NCI-H69 (cell line): ENCODE measurements around the gene DST.
"Not testable (repeated sequence)": the region's sequence is repeated elsewhere in the genome, so short reads cannot be mapped to it uniquely, and the experiment has no call there.

Source experiments
- DNase-seq: peaks from one replicate; lab custom pipeline; 2025; lab: John Stamatoyannopoulos, UW

Gene DST

DNA sequence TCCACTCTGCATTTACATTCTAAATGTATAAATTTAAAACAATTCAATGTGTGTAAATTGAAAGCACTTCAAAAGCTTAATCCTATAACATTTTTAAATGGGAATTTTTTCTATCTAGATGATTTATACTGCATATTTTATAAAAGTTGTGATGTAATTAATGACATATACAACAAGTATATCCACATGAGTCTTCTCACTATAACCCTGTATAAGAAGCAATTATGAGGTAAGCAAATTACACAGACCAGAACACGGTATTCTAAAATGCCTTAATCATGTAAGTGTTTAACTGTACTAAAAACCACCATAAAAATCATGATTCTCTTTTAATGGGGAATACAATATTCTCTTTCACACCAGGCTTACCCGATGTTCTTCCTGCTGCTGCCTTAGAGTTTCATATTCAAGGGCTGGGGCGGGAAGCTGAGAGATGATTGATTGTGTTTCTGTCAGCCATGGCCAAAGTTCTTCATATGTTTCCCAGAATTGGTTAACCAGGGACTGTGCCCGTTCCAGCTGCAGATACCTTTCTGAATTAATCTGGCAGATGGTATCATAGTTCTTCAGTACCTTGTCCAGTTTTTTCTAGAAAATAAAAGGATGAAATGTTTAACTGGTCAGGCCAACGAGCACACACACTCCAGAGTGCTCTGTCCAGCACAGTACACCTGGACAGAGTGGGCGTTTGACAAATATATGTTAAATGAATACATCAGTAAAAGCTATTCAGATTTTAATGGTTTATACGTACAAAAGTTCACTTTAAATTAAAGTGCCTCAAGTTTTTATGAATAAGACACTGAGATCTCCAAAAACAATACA lies 127.4 kb downstream of the DST start:
- DNase-seq, result peak; percentile 58

DNA sequence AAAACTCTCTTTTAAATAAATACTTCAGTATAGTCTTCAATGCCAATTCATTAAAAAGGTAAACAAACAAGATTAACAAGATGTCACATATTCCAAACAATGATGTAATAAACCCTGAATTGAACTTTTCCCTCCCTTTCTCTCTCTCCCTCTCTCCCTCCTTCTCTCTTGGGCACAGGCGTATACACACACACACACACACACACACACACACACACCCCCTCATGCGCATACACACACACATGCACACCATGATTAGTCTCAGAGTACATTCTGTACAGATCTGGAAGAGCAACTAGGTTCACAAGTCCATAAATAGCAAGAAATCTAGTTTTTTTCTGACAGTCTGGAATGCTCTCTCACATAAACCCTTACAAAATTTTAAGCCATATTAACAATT lies 128.3 kb downstream of the DST start:
- DNase-seq, result no peak

GRCh38 chr6:56513631-56514030 lies 129.1 kb downstream of the DST start:
- no peak for DNase-seq

DNA sequence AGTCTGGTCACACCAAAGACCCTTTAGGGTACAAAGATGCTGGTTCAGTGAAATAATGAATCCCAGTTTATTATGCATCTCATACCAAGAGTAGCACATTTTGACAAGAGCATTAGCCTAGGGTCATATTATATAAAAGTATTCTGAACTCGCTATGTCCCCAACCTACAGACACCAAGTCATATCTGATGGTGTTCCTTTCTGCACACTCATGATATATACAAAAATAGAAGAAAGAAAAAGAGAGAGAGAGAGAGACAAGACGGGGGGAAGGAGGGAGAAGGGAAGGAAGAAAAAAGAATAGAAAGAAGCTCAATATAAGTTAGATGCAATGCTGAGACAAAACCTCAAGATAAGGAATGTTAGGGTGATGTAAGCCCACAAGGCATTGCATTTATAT lies 131.1 kb downstream of the DST start:
- no peak for DNase-seq

- DNase-seq, result peak; percentile 18
Measured at GRCh38 chr6:56510984-56511531, 131.6 kb downstream of the DST start.

- DNase-seq, result no peak
Measured at GRCh38 chr6:56509031-56509430, 133.7 kb downstream of the DST start.

GRCh38 chr6:56507517-56507916 lies 135.2 kb downstream of the DST start:
- DNase-seq, result no peak

DNA sequence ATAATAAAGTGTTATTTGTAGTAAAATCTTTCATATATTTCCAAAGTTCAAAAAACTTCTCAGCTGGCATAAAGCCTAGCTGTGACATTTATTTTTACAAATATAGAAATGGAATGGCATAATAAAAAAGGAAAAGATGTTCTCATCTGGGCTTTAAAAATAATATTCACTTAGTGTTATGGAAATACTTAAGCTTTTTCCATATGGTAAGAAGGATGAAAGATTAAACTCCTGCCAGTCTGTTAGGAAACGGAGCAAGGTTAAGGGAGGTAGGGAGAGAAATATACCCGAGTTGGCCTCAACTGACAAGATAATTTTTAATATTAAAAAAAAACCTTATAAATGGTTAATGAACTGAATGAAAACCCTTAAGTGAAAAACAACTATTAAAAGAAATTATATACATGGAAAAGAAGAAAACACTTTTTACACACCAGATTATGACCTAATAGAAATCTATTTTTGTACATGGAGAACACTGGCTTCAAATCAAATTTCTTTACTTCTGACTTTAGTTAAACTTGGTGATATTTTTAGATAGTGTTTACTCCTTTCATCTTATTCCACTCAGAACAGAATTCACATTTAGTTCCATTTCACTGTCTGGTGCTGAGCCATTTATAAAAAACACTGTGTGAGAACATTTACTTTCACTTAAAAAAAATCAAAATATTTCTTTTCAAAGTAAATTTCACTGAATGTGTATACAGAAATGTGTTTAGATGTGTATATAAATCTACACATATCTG lies 137.0 kb downstream of the DST start:
- DNase-seq, result no peak

DNA sequence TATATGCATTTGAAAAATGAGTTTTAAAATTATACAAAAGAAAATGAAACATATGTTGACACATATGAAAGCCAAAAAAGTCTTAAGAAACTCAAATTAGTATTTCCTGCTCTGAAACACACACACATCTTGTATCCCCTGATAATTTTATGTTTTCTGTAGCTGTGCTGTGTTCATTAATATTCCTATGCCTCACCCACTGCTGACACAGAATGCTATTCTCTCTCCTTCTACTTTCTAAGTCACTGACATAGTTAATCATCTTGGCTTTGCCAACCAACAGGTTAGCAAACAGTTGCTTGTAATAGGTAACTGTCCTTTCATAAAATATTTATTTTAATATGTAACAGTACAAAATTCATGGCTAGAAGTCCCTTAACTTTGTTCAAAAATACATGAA lies 140.7 kb downstream of the DST start:
- no peak for DNase-seq

DNA sequence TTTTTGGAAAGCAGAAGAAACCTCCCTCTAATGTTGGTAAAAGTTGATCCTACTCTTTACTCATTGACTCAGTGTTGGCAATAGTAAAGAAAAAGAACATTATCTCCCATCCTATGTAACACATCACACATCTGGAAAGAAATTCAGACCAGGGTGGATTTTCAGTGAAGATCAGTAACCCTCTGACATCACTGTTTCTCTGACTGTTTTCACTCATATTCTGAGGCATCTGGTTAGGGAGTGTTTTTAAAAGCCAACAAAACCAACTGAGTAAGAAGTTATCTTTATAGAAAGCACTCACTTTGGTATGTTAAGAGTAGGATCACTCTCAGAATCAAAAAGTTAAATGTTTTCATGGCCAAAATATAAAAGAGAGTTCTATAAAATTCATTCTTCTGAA lies 143.6 kb downstream of the DST start:
- no peak for DNase-seq

DNA sequence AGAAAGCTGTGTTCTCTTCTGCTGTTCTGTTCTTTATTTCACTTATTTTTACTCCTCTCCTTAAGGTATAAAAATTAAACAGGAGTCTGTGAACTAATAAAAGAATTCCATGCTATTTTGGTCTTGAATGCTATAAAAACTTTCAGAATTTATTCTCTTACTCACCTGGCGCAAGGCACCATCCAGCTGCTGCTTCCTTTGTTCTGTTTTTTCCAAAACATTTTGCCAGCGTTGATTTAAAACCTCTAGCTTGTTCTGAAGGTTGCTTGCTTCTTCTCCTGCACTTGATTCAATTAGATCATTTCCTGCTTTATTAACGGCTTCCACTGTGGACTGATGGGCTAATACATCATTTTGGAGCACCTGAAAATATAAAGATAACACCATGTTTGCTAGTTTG lies 145.0 kb downstream of the DST start:
- no peak for DNase-seq

GRCh38 chr6:56497240-56497639 lies 145.4 kb downstream of the DST start:
- no peak for DNase-seq

- not testable (repeated sequence) for DNase-seq
Measured at GRCh38 chr6:56496650-56497049, 146.0 kb downstream of the DST start.

DNA sequence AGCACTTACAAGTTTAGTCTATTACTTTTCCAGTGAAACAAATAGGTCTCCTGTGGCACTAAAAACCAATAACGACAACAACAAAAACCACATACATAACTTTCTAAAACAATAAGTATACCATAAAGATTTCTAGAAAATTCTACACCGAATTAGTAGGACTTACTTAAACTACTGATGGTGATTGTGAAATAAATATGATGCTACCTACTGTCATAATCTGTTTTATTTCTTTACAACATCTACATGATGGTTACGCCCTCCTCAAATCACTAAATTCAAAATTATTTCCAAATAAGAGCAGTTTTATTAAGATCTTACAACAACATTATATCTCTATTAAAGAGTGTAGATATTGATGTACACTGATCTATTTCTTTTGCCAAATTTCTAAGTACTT lies 147.0 kb downstream of the DST start:
- DNase-seq, result no peak

- peak; percentile 65 for DNase-seq
Measured at GRCh38 chr6:56491606-56492328, 150.9 kb downstream of the DST start.

- DNase-seq, result no peak
Measured at GRCh38 chr6:56490993-56491392, 151.7 kb downstream of the DST start.

DNA sequence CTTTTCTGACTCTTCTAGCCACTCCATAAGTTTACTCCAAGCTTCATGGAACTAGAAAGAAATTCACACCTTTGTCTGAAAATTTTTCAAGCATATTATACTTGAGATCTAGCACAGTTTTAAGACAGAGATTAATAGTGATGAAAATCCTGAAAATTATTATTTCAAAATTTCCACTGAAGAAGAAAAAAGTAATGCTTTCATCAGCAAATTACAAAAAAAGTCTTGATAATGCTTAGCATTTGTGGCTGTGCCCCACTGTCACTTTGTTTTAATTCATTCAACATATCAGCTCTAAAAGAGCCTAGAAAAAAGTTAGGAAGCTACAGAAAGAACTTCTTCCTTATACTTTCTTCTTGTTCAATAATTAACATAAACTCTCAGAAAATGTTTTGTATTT lies 153.1 kb downstream of the DST start:
- no peak for DNase-seq

DNA sequence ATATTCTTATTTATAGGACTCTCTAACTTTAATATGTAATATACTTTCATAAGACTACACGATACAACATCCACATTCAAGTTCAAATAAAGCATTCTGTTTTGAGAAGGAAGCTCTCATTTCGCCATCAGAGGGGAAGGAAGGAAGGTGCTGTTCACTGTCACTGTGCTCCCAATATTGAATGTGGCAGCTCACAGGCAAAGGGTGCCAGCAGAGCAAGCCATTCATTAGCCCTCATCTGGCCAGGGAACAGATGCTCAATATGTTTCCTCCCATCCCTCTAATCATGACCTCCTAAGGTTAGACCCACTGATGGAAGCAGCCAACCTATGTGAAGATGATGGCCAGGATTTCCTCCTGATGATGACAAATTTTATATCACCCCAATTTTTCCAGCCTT lies 154.4 kb downstream of the DST start:
- DNase-seq, result peak; percentile 14

DNA sequence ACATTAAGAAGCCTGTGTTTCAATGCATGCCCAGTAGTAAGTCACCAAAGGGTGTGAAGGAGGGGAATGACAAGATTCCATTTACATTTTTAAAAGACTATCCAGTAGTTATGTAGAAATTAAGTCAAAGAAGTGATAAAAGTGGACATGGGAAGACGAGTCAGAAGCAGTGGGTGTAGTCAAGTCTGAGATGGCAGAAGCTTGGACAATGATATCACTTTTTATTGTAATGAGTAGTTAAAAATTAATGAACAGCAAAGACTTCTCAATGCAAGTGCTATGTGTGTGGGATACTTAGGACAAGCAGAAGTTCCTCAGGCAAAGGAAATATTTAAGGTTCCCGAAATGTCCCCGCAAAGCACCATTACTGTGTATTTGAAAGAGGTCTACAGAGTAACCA lies 156.0 kb downstream of the DST start:
- DNase-seq, result no peak

- no peak for DNase-seq
Measured at GRCh38 chr6:56484669-56485068, 158.0 kb downstream of the DST start.

DNA sequence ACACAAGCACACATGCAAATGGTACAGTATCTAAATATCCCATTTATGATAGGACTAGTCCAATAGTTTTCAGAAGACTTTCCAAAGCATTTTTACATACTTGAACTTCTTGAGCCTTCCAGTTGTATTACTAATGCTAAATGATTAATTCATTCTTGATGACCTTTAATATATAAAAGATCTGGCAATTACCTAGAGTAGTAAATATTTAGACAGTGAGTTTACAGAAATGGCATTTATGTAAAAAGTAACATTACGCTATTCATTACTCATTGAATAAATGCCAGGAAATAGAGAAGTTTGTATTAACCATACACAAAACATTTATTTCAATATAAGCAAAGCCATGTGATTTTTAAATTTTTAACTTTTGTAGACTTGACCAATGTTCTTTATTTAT lies 158.8 kb downstream of the DST start:
- no peak for DNase-seq

- no peak for DNase-seq
Measured at GRCh38 chr6:56482525-56482924, 160.2 kb downstream of the DST start.

DNA sequence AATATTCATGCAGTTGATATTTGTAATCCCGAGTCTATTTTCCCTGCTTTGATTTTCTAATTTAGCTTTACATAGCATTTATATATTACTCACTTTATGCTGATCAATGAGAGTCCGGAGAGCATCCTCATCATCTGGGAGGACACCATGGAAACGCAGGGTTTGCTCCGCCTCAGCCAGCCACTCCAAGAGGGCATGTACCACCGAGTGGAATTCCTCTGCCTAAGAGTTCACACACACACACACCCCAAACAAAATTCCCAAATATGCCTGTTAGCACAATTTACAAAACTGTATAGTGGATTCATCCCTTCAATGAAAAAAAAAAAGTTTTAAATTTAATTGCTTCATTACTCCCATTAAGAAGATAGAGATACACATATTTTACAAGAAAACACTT lies 160.7 kb downstream of the DST start:
- DNase-seq, result no peak
